H9 (cell line): ENCODE measurements around the gene GALNT4. TPM values are rescaled to one million over a fixed set of nuclear protein-coding genes. Genes with fewer than 3 reads are reported as not detected.

Source experiments
- DNase-seq: peaks from one replicate; pipeline ENCODE4 v3.0.0-alpha.2; 2017
- H2AFZ ChIP-seq: one replicate; pipeline ENCODE4 v1.6.1; 2013; ENCODE audit warnings: mild to moderate bottlenecking, low read length, control low read depth, moderate library complexity
- H2AK5ac ChIP-seq: 2 replicates; pipeline ENCODE4 v1.6.1; 2013; ENCODE audit warnings: low read length, control low read depth, mixed read lengths; ENCODE audit not compliant: insufficient read length
- H2BK120ac ChIP-seq: one replicate; pipeline ENCODE4 v1.6.1; 2013; ENCODE audit warnings: low read depth, mild to moderate bottlenecking, low read length, control low read depth, inconsistent platforms; ENCODE audit not compliant: poor library complexity, severe bottlenecking
- H2BK12ac ChIP-seq: 2 replicates; pipeline ENCODE4 v1.6.1; 2013; ENCODE audit warnings: low read length, control low read depth, mixed read lengths, low read depth; ENCODE audit not compliant: insufficient read length
- H2BK15ac ChIP-seq: 2 replicates; pipeline ENCODE4 v1.6.1; 2013; ENCODE audit warnings: low read depth, low read length, control low read depth
- H2BK20ac ChIP-seq: one replicate; pipeline ENCODE4 v1.6.1; 2013; ENCODE audit warnings: low read depth, mild to moderate bottlenecking, low read length, control low read depth, inconsistent platforms; ENCODE audit not compliant: poor library complexity, severe bottlenecking
- H2BK5ac ChIP-seq: 2 replicates; pipeline ENCODE4 v1.6.1; 2013; ENCODE audit warnings: low read length, control low read depth, mixed read lengths; ENCODE audit not compliant: insufficient read length
- H3K14ac ChIP-seq: 2 replicates; pipeline ENCODE4 v1.6.1; 2013; ENCODE audit warnings: low read length, control low read depth; ENCODE audit not compliant: insufficient read depth
- H3K18ac ChIP-seq: 2 replicates; pipeline ENCODE4 v1.6.1; 2013; ENCODE audit warnings: low read depth, mild to moderate bottlenecking, mixed read lengths, low read length, control low read depth; ENCODE audit not compliant: insufficient read length
- H3K23ac ChIP-seq: 2 replicates; pipeline ENCODE4 v1.6.1; 2013; ENCODE audit warnings: low read length, control low read depth, mixed read lengths, low read depth; ENCODE audit not compliant: insufficient read length
- H3K23me2 ChIP-seq: 2 replicates; pipeline ENCODE4 v1.6.1; 2013; ENCODE audit warnings: low read depth, mild to moderate bottlenecking, mixed read lengths, low read length, control low read depth; ENCODE audit not compliant: insufficient read length, poor library complexity, severe bottlenecking
- H3K27ac ChIP-seq: 2 replicates; pipeline ENCODE4 v1.5.1; 2013; ENCODE audit warnings: low read length, control low read depth, mixed read lengths, low read depth; ENCODE audit not compliant: insufficient read length
- H3K27me3 ChIP-seq: 2 replicates; pipeline ENCODE4 v1.6.1; 2013; ENCODE audit warnings: low read length, control low read depth, inconsistent platforms; ENCODE audit not compliant: insufficient read depth
- H3K4ac ChIP-seq: 2 replicates; pipeline ENCODE4 v1.6.1; 2013; ENCODE audit warnings: low read depth, mild to moderate bottlenecking, control low read depth, inconsistent platforms, low read length, moderate library complexity
- H3K4me1 ChIP-seq: 2 replicates; pipeline ENCODE4 v1.6.1; 2013; ENCODE audit warnings: low read length, control low read depth, inconsistent platforms; ENCODE audit not compliant: insufficient read depth
- H3K4me2 ChIP-seq: 2 replicates; pipeline ENCODE4 v1.6.1; 2013; ENCODE audit warnings: low read length, control low read depth, mixed read lengths; ENCODE audit not compliant: insufficient read length, insufficient read depth
- H3K56ac ChIP-seq: 2 replicates; pipeline ENCODE4 v1.6.1; 2013; ENCODE audit warnings: low read depth, mild to moderate bottlenecking, mixed read lengths, low read length, control low read depth; ENCODE audit not compliant: insufficient read length
- H3K79me1 ChIP-seq: 2 replicates; pipeline ENCODE4 v1.6.1; 2013; ENCODE audit warnings: low read depth, mild to moderate bottlenecking, moderate library complexity, low read length, control low read depth, inconsistent platforms; ENCODE audit not compliant: insufficient read depth, poor library complexity, severe bottlenecking
- H3K79me2 ChIP-seq: 2 replicates; pipeline ENCODE4 v1.6.1; 2013; ENCODE audit warnings: low read length, control low read depth, inconsistent platforms; ENCODE audit not compliant: insufficient read depth
- H3K9ac ChIP-seq: 2 replicates; pipeline ENCODE4 v1.6.1; 2013; ENCODE audit warnings: low read length, control low read depth, mixed read lengths; ENCODE audit not compliant: insufficient read length; ENCODE audit errors: extremely low read depth
- H3K9me3 ChIP-seq: one replicate; pipeline ENCODE4 v1.6.1; 2013; ENCODE audit warnings: low read depth, low read length, inconsistent platforms; ENCODE audit not compliant: control insufficient read depth
- H3T11ph ChIP-seq: one replicate; pipeline ENCODE4 v1.6.1; 2013; ENCODE audit warnings: mild to moderate bottlenecking, low read length, control low read depth, inconsistent platforms
- H4K20me1 ChIP-seq: one replicate; pipeline ENCODE4 v1.6.1; 2013; ENCODE audit not compliant: control insufficient read depth, insufficient read length, insufficient read depth
- H4K5ac ChIP-seq: 2 replicates; pipeline ENCODE4 v1.6.1; 2013; ENCODE audit warnings: low read depth, mild to moderate bottlenecking, mixed read lengths, low read length, control low read depth; ENCODE audit not compliant: insufficient read length
- H4K8ac ChIP-seq: replicated peaks from 2 replicates; pipeline ENCODE4 v1.6.1; 2013; ENCODE audit warnings: low read length, control low read depth, mixed read lengths, low read depth; ENCODE audit not compliant: insufficient read length
- H4K91ac ChIP-seq: 2 replicates; pipeline ENCODE4 v1.6.1; 2013; ENCODE audit warnings: low read depth, mild to moderate bottlenecking, moderate library complexity, mixed read lengths, low read length, control low read depth; ENCODE audit not compliant: insufficient read length
- H3K27ac Mint-ChIP-seq, 3 experiments: 2 replicates in 2 of 3; 3 replicates in 1 of 3; pipeline ENCODE4 v1.8.0; 2020 to 2021; ENCODE audit warnings: mixed read lengths in 3 of 3, mild to moderate bottlenecking in 1 of 3, moderate library complexity in 1 of 3
- H3K27me3 Mint-ChIP-seq: 2 replicates; pipeline ENCODE4 v1.8.0; 2021; ENCODE audit warnings: low read depth, mild to moderate bottlenecking, moderate library complexity, mixed read lengths
- H3K36me3 Mint-ChIP-seq, 3 experiments: 2 replicates in 2 of 3; 3 replicates in 1 of 3; pipeline ENCODE4 v1.8.0; 2020 to 2021; ENCODE audit warnings: low read depth in 3 of 3, mixed read lengths in 3 of 3; ENCODE audit not compliant: insufficient read depth in 1 of 3
- H3K4me1 Mint-ChIP-seq, 2 experiments: 2 replicates each; pipeline ENCODE4 v1.8.0; 2020; ENCODE audit warnings: mixed read lengths in 2 of 2
- H3K4me3 Mint-ChIP-seq, 2 experiments: 2 replicates in 1 of 2; 3 replicates in 1 of 2; pipeline ENCODE4 v1.8.0; 2020 to 2021; ENCODE audit warnings: mild to moderate bottlenecking in 2 of 2, mixed read lengths in 2 of 2, moderate library complexity in 1 of 2
- H3K9me3 Mint-ChIP-seq, 2 experiments: 2 replicates in 1 of 2; 3 replicates in 1 of 2; pipeline ENCODE4 v1.8.0; 2020; ENCODE audit warnings: mild to moderate bottlenecking in 2 of 2, mixed read lengths in 2 of 2, moderate library complexity in 1 of 2
- whole genome bisulfite sequencing: extraction: QIAGEN DNeasy Blood & Tissue Kit; methylation state at CpG from one replicate; pipeline ENCODE4 v1.1.7; 2013; ENCODE audit warnings: missing lambda C conversion rate, low lambda C conversion rate, mixed read lengths; ENCODE audit not compliant: insufficient read length; ENCODE audit errors: extremely low coverage; 5-methylcytosine and 5-hydroxymethylcytosine counted together
- total RNA-seq: library from RNA; stranded (reverse); gene quantifications from 2 replicates; pipeline ENCODE4 v1.2.1, GENCODE V29; 2021
- TF ChIP-seq, protein P1 (sequence below): fragments of 200-600 bp; sonication (generic); conservative IDR thresholded peaks from 3 replicates; pipeline ENCODE4 v1.8.0; 2021; ENCODE audit warnings: antibody characterized with exemption, mild to moderate bottlenecking

Gene GALNT4
- total RNA-seq, 1 experiment from 2014 or later, result 3.1 TPM

DNA sequence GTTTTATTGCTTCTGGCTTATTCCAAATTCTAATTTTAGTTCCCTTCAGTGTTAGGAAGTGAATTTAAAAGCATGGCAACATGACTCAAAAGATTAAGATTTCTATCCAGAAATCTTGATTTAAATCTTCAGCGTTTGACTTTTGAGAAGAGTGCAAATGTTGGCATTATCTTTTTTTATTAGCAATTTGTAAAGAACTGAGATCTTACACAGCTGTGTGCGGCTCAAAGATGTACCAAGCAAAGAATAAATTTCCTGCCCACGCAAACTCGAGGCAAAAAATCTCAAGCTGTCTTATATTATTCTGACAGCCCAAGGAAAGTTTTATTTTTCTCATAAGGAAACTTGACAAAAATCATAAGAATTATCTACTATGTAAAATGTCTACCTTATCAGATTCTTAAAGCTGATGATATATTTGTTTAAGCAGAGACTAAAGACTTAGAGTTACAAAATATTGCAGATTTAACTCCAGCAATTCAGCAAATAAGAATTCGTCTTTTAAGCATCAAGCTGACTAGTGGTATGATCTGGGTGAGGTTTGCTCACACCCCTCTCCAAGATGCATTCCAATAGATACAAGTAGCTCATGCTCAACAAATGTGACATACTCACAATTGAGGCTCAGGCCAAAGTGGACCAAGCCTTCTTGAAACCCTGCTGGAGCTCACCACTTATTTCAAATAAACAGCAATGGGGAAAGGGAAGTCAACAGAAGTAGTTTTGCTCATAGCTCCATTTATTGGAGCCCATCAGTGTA lies 48.6 kb upstream of the GALNT4 start:
- H4K8ac ChIP-seq, result no peak overlapping the region

More for the DNA sequence above, 48.6 kb upstream of the GALNT4 start:
- H3K4me1 ChIP-seq, result no peaks in the 10 kb centered on the region
- H2BK15ac ChIP-seq, result no peak overlapping the region
- H3K4me2 ChIP-seq, result no peak overlapping the region
- H3K9ac ChIP-seq, result no peak overlapping the region
- no peaks in the 10 kb centered on the region for H4K20me1 ChIP-seq
- no peak overlapping the region for H2AFZ ChIP-seq
- H3K18ac ChIP-seq, result no peak overlapping the region
- no peak overlapping the region for H2BK5ac ChIP-seq
- H3K79me2 ChIP-seq, result no peaks in the 10 kb centered on the region
- H2BK120ac ChIP-seq, result no peak overlapping the region
- no peak overlapping the region for H3K23ac ChIP-seq
- H3K27ac Mint-ChIP-seq, result no peak overlapping the region
- no peak overlapping the region for H3K27ac ChIP-seq
- no peaks in the 10 kb centered on the region for H3K23me2 ChIP-seq
- TF ChIP-seq, protein P1, sequence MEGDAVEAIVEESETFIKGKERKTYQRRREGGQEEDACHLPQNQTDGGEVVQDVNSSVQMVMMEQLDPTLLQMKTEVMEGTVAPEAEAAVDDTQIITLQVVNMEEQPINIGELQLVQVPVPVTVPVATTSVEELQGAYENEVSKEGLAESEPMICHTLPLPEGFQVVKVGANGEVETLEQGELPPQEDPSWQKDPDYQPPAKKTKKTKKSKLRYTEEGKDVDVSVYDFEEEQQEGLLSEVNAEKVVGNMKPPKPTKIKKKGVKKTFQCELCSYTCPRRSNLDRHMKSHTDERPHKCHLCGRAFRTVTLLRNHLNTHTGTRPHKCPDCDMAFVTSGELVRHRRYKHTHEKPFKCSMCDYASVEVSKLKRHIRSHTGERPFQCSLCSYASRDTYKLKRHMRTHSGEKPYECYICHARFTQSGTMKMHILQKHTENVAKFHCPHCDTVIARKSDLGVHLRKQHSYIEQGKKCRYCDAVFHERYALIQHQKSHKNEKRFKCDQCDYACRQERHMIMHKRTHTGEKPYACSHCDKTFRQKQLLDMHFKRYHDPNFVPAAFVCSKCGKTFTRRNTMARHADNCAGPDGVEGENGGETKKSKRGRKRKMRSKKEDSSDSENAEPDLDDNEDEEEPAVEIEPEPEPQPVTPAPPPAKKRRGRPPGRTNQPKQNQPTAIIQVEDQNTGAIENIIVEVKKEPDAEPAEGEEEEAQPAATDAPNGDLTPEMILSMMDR, result no peak
- H3K9me3 ChIP-seq, result no peaks in the 10 kb centered on the region
- H2AK5ac ChIP-seq, result no peak overlapping the region
- no peak overlapping the region for H4K5ac ChIP-seq
- no peak overlapping the region for H4K91ac ChIP-seq
- H3K56ac ChIP-seq, result no peak overlapping the region
- no peak overlapping the region for H3K4ac ChIP-seq
- H3K27me3 ChIP-seq, result no peaks in the 10 kb centered on the region
- DNase-seq, result no peak
- no peaks in the 10 kb centered on the region for H3K36me3 Mint-ChIP-seq
- no peak overlapping the region for H3K14ac ChIP-seq
- no peak overlapping the region for H3T11ph ChIP-seq
- no peaks in the 10 kb centered on the region for H3K79me1 ChIP-seq
- no peak overlapping the region for H2BK12ac ChIP-seq
- no peak overlapping the region for H3K4me3 Mint-ChIP-seq
- no CpG with 5 or more reads among the region's 5 CpGs for WGBS
- H3K27me3 Mint-ChIP-seq, result no peaks in the 10 kb centered on the region
- no peak overlapping the region for H2BK20ac ChIP-seq
- peaks cover 6 to 8% of the 10 kb centered on the region in 2 experiments; a peak in 3 of 4 replicates for H3K4me1 Mint-ChIP-seq
- no peaks in the 10 kb centered on the region for H3K9me3 Mint-ChIP-seq
